Skin of body (tissue), 2 donors: ENCODE data around the gene EGR1. TPM values are rescaled to one million over a fixed set of nuclear protein-coding genes. Genes with fewer than 3 reads are reported as not detected.
A peak's percentile ranks its signal among the peaks of the same experiment; 100 is the strongest.

Source experiments
- DNase-seq: peaks from one replicate; lab custom pipeline; 2025; lab: John Stamatoyannopoulos, UW
- total RNA-seq: library from RNA; depleted of rRNA; stranded (reverse); fragments of >200 nt; gene quantifications from one replicate; pipeline ENCODE4 v1.2.3, GENCODE V29; 2014

The EGR1 gene
- total RNA-seq, result 47.6 TPM

DNA sequence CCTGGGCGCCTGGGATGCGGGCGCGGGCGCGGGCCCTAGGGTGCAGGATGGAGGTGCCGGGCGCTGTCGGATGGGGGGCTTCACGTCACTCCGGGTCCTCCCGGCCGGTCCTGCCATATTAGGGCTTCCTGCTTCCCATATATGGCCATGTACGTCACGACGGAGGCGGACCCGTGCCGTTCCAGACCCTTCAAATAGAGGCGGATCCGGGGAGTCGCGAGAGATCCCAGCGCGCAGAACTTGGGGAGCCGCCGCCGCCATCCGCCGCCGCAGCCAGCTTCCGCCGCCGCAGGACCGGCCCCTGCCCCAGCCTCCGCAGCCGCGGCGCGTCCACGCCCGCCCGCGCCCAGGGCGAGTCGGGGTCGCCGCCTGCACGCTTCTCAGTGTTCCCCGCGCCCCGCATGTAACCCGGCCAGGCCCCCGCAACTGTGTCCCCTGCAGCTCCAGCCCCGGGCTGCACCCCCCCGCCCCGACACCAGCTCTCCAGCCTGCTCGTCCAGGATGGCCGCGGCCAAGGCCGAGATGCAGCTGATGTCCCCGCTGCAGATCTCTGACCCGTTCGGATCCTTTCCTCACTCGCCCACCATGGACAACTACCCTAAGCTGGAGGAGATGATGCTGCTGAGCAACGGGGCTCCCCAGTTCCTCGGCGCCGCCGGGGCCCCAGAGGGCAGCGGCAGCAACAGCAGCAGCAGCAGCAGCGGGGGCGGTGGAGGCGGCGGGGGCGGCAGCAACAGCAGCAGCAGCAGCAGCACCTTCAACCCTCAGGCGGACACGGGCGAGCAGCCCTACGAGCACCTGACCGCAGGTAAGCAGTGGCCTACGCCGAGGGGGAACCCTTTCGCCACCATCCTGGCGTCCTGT is at the start of gene EGR1:
Gene EGR1, plus strand, starts transcription at position 219 of the 864 bp plus-strand sequence. Its CDS starts 283 bp downstream, at position 502.
- peak; percentile 95 for DNase-seq

DNA sequence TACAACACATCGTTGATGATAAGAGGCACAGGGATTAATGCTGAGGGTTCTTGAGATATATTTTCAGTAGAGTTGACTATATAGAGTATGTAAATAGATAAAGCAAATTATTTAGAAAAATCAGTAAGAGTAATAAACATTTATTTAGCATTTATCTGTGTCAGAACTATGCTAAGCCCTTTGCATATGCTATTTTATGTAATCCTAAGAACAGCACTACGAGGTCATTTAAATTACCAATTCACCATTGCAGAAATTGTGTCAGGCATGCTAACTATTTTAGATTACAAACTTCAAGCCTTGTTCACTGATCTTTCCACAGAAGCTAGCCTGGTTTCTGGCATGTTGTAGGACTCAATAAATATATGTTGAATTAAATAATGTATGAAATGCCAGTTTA is 46.8 kb upstream of the EGR1 start:
- DNase-seq, result no peak

DNA sequence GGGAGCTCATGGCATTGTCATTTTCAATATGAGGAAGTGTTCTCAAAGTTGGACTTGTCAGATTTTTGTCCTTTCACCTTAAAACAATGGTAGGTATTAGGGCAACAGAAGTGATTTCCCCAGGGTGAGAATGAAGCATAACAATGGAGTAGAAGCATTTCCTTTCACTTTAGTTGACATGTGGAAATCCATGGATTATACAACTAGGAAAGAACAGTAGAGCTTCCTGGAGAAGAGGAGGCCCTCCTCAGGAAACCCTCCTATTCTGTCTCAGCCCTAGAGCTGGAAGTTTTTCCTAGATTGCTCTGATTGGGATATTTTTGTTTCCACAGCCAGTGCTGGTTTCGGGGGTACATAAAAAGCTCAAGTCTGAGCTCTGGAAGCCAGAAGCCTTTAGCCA is 40.2 kb upstream of the EGR1 start:
- no peak for DNase-seq

- no peak for DNase-seq
Observed at GRCh38 chr5:138435943-138436342, 29.3 kb upstream of the EGR1 start.

DNA sequence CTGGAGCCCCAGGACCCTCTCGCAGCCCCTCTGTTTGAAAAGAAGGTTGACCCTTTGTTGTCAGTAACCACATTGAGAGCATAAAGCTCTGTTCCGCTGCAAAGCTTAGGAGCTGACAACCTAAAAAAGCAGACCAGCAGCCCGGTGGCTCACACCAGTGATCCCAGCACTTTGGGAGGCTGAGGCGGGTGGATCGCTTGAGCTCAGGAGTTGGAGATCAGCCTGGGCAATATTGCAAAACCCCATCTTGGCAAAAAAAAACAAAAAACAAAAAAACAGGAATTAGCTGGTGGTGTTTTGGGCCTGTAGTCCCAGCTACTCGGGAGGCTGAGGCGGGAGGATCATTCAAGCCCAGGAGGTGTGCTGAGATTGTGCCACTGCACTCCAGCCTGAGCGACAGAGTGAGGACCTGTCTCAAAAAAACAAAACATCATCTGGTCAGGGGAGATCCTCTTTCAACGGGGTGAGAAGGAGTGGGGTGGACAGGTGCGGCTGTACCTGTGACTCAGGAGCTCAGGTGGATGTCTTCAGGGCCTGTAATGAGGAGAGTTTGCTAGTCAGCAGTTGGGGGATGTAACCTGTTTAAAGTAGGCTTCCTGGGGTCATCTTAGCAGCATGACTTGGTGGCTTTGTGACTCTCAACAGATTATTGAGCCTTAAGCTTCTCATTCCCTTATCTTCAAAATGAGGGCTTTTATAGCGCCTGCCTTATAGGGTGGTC is 27.1 kb upstream of the EGR1 start:
- DNase-seq, result no peak

DNA sequence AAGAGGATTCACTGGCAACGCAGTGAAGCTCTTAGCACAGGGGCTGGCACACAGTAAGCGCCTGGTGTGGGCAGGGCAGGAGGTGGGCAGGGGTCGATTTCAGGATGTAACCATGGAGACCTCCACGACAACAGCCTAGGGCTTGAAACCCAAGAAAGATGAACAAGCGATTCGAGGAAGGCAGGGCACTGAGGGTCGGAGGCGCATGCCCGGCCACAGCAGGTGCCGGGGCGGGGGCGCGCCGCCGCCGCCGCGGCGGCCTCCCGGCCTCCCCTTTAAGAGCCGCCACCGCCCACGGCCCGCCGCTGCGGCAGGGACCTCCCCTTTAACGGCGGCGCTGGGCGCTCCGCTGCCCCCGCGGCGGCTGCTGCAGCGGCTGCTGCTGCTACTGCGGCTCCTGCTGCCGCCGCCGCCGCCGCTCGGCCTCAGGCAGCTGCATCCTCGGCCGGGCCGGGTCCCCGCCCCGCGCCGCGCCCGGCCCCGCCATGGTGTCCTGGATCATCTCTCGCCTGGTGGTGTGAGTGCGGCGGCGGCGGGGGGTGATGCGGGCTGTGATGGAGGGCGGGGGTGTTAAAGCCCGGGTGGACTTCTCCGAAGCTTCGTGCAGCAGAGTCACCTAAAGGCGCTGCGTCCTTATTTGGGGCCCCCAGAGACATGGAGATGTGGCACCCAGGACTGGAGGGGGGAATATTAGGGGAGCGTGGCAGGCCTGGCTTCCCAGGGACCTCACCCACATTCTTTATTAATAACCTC is 26.4 kb upstream of the EGR1 start, which contains the start of gene REEP2:
Gene REEP2, plus strand, starts transcription at position 334 of the 753 bp plus-strand sequence. Its CDS starts 152 bp downstream, at position 486.
- no peak for DNase-seq

DNA sequence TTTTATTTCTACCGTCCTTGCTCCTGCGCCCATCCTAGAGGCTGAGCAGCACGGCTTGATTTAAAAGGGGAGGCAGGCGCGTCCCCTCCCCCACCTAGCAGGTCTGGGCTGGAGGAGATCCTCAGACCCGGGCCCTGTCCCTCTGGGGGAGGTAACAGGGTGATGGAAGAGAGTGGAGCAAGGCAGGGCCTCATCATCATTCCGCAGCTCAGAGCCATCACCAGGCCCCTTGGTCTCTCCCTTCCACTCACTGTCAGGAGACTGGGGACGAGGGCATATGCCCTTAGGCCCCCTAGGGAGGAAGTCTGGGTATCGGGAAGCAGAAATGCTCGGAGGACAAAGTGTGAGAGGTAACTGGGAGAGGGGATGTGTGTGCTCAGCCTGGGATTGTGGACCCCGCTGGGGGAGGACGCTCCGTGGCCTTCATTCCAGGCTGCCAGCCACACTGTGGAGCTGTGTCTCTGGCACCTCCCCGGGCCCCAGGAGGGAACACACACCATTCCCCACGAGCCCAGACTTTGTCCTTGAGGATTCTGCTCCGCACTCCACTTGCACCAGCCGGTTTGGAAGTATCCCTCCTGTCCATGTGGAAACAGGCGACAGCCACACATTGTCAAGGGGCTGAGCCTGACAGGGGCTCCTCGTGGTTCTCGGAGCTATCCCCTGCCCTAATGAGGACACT is 25.7 kb upstream of the EGR1 start:
- DNase-seq, result no peak

GRCh38 chr5:138440159-138441073 is 24.9 kb upstream of the EGR1 start:
- no peak for DNase-seq

DNA sequence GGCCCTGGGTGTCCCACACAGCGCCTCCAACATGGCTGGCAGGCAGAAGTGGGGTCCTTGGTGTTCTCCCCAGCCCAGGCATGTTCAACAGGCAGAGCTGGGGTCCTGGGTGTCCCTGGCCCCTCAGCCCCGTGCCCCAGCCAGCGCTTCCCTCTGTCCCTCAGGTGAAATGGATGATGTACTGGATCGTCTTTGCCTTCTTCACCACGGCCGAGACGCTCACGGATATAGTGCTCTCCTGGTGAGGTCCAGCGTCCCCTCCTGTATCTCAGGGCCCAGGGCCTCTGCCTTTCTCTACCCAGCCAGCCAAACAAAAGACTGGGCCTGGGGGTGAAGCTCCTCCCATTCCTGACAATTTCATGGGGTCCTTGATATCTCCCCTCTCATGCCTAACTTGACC is 24.1 kb upstream of the EGR1 start:
- no peak for DNase-seq

GRCh38 chr5:138444078-138444773 is 21.1 kb upstream of the EGR1 start:
- DNase-seq, result no peak

- no peak for DNase-seq
Observed at GRCh38 chr5:138444774-138445546, 20.3 kb upstream of the EGR1 start.

DNA sequence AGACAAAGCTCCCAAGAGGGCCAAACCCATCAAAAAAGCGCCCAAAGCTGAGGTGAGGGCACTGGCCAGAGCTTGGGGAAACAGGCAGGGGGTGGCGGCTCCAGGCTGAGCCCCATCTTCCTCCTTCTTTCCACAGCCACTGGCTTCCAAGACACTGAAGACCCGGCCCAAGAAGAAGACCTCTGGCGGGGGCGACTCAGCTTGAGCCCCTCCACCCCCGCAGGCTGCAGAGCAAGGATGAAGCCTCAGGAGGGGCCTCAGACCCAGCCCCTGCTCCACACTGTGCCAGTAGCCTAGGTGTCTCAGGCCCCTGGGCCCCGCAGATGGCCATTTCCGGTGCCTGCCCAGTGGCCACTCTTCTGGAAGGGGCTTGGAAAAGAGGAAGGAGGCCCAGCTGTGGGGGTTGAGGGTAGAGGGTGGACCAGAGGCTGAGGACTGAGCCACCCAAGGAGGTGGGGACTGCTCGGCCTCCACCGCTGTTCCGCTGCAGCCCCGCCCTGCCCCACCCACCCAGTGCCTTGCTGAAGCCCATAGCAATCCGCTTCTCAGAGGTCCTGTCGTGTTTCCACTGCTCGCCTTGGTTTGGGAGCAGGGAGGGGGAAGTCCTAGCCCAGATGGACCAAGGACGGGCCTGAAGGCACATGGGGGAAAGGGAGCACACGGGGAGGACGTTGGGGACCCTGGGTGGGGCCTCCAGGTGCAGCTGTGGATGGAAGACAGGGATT is 19.6 kb upstream of the EGR1 start:
- no peak for DNase-seq

- DNase-seq, result no peak
Observed at GRCh38 chr5:138448070-138448469, 17.2 kb upstream of the EGR1 start.

DNA sequence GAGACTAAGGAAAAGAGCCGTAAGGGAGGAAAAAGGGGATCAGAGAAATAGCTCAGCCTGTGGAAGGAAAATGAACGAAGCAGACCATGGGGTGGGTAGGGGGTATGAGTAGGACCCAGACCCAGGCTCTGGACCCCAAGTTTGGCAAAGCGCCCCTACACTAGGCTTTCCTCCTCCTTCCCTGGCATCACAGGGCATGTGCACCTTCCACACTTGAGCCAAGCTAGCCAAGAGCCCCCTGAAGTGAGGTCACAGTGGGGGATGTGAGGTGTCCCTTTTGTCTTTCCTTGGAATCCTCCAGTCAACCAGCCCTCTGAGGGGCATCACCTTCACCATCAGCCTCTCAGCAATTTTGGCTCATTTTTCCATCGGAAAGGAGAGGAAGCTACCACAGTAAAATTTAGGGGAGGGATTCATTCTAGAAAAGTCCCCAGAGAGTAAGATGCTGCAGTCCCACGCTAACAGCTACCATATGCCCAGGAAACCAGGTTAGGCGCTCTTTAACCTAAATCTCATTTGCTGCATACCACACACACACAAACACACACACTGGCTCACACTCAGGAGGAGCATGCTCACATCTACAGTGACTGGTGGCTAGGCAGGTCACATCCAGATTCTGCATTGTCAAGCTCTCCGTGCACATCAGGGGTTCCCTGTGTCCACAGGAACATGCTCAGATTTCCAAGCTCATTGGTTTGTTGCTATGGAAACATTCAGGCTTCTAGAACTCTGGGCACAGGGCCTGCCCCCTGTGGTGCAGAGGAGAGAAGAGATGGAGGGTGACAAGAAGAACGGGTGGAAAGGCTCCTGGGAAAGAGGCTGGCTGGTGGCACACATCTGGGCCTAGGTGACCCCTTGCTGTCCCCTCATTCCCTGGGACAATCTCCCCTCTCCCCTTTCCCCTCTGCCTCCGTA is 16.5 kb upstream of the EGR1 start:
- DNase-seq, result no peak

GRCh38 chr5:138449501-138450239 is 15.6 kb upstream of the EGR1 start:
- peak; percentile 38 for DNase-seq

DNA sequence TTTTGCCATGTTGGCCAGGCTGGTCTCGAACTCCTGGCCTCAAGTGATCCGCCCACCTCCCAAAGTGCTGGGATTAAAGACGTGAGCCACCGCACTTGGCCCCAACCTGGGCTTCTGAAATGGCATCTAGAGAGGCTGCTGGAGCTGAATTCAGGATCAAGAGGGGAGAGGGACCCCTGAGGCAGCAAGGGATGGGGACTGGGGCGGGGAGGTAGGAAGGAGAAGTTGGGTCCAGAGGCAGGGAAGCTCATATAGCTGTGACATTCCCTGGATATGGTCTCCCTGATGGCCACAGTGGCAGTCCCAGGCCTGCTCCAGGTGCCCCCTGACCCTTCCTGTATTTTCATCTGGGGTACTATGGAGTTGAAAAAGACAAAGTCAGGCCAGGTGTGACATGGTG is 14.3 kb upstream of the EGR1 start:
- DNase-seq, result no peak
